ENCODE results near the gene EYS. TPM values are rescaled to one million over a fixed set of nuclear protein-coding genes. Genes with fewer than 3 reads are reported as not detected.
A peak's percentile ranks its signal among the peaks of the same experiment; 100 is the strongest.

EYS gene
- total and polyA plus RNA-seq, 2 experiments from 2014 or later, result 0.04 TPM; not detected in 1

DNA sequence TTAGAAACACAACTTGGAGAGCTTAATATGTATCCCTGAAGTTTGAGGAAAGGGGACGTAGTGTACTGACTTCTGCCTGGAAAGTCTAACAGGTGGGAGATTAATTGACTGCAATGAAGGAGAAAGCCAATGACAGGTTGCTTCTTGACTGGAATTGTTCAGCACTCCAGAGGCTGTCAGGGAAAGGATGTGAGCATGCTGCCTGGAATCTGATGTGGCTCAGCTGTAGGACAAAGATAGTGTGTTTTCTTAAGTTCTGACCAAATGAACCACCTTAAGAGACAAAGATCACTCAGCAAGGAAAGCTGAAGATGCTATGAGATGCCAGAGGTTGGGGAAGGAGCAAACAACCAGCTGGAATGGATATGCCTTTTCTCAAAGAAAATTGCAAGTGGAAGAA is 1885.6 kb downstream of the EYS start:
- H3K4me3 ChIP-seq, result no peak overlapping the region
- no peaks in the 10 kb centered on the region for H3K27me3 ChIP-seq (replicated peaks; ENCODE audit: insufficient read depth)
- 94 to 96% methylated on average over 1 of the region's 1 CpG for WGBS, 2 experiments (ENCODE audit: low coverage in 1 of 2, low lambda C conversion rate in 2 of 2, missing lambda C conversion rate in 2 of 2)
- H2AFZ ChIP-seq, result no peak overlapping the region
- no peak for DNase-seq
- no peaks in the 10 kb centered on the region for H3K79me2 ChIP-seq (ENCODE audit: insufficient read depth)
- no peaks in the 10 kb centered on the region for H3F3A ChIP-seq (ENCODE audit: insufficient read depth)
- in situ Hi-C loops (cut with MboI), result no loop called here
- no peak overlapping the region for H3K4me2 ChIP-seq (ENCODE audit: unreplicated experiment)
- no peaks in the 10 kb centered on the region for H3K4me1 ChIP-seq (ENCODE audit: insufficient read depth)
- H3K9me2 ChIP-seq (ENCODE audit: insufficient read depth), result no peaks in the 10 kb centered on the region
- H3K36me3 ChIP-seq (ENCODE audit: low read depth), result no peaks in the 10 kb centered on the region
- no peak overlapping the region for H3K27ac ChIP-seq
- H3K9me3 ChIP-seq (ENCODE audit: low read depth), result no peaks in the 10 kb centered on the region
- no peaks in the 10 kb centered on the region for H4K20me1 ChIP-seq (ENCODE audit: insufficient read depth)
- no peak overlapping the region for H3K9ac ChIP-seq
- TF ChIP-seq EZH2 (IDR thresholded peaks at IDR 0.05; ENCODE audit: insufficient read depth, poor library complexity, severe bottlenecking) (no peak), EZH2phosphoT487 (IDR thresholded peaks at IDR 0.05; ENCODE audit: insufficient read depth, low read depth) (no peak)

DNA sequence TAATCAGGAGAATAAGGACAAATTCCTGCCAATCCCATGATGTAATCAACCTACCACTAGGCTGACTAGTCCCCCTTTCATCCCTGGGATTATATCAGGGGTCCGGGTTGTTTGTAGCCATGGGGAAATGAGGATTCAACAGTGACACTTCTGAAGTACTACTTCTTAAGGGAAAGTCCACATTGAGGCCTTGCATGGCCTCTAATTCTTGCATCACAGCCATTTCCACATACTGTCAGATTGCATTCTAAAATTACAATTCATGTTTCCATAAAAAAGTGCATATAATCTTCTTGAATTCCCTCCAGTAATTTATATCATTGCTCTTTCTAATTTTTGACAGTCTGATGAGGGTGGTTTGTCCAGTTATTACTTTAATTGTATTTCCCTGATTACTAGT is 1887.2 kb downstream of the EYS start:
- WGBS, 2 experiments (ENCODE audit: low coverage in 1 of 2, low lambda C conversion rate in 2 of 2, missing lambda C conversion rate in 2 of 2), result 93 to 100% methylated on average over 1 of the region's 1 CpG
- H4K20me1 ChIP-seq (ENCODE audit: insufficient read depth), result no peaks in the 10 kb centered on the region
- H3K79me2 ChIP-seq (ENCODE audit: insufficient read depth), result no peaks in the 10 kb centered on the region
- no peak for DNase-seq
- no peaks in the 10 kb centered on the region for H3K9me2 ChIP-seq (ENCODE audit: insufficient read depth)
- TF ChIP-seq EZH2 (IDR thresholded peaks at IDR 0.05; ENCODE audit: insufficient read depth, poor library complexity, severe bottlenecking) (no peak), EZH2phosphoT487 (IDR thresholded peaks at IDR 0.05; ENCODE audit: insufficient read depth, low read depth) (no peak)
- H3K4me2 ChIP-seq (ENCODE audit: unreplicated experiment), result no peak overlapping the region
- H3K4me3 ChIP-seq, result no peak overlapping the region
- H2AFZ ChIP-seq, result no peak overlapping the region
- in situ Hi-C loops (cut with MboI), result no loop called here
- H3K9me3 ChIP-seq (ENCODE audit: low read depth), result no peaks in the 10 kb centered on the region
- no peaks in the 10 kb centered on the region for H3F3A ChIP-seq (ENCODE audit: insufficient read depth)
- H3K27me3 ChIP-seq (replicated peaks; ENCODE audit: insufficient read depth), result no peaks in the 10 kb centered on the region
- H3K36me3 ChIP-seq (ENCODE audit: low read depth), result no peaks in the 10 kb centered on the region
- H3K27ac ChIP-seq, result no peak overlapping the region
- H3K4me1 ChIP-seq (ENCODE audit: insufficient read depth), result no peaks in the 10 kb centered on the region
- H3K9ac ChIP-seq, result no peak overlapping the region

DNA sequence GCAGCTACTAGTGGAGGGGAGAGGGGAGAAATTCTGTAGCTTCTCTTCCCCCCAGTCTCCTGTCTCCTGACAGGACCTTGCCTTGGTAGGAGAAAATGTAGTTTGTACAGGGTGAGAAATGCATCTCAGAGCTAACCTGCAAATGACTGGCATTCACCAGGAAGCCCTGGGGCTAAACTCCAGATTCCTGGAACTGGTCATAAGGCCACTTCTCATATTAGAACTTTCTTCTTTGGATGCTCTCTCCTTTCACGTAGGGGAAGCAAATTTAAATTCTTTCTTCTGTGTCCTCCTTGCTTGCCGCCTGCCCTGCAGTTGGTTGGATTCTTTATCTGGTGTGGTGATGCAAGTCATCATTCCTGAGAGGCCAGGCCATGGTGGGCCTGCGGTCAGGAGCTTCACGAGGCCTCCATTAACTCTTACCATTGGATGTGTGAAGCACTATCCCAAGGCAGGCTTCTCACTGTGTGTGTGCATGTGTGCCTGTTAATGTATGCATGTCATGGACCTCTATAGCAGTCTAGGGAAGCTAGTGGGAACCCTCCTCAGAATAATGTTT is 1889.5 kb downstream of the EYS start:
- Histone ChIP-seq H3K4me2 (ENCODE audit: unreplicated experiment) (no peak overlapping the region), H2AFZ (no peak overlapping the region), H3K27ac (no peak overlapping the region), H3F3A (ENCODE audit: insufficient read depth) (no peaks in the 10 kb centered on the region), H3K36me3 (ENCODE audit: low read depth) (no peaks in the 10 kb centered on the region), H3K9me2 (ENCODE audit: insufficient read depth) (no peaks in the 10 kb centered on the region), H3K9me3 (ENCODE audit: low read depth) (no peaks in the 10 kb centered on the region), H3K9ac (no peak overlapping the region), H3K79me2 (ENCODE audit: insufficient read depth) (no peaks in the 10 kb centered on the region), H3K4me3 (no peak overlapping the region), H3K4me1 (ENCODE audit: insufficient read depth) (no peaks in the 10 kb centered on the region), H4K20me1 (ENCODE audit: insufficient read depth) (no peaks in the 10 kb centered on the region), H3K27me3 (replicated peaks; ENCODE audit: insufficient read depth) (no peaks in the 10 kb centered on the region)
- in situ Hi-C loops (cut with MboI), result no loop called here
- no peak for TF ChIP-seq EZH2phosphoT487 (IDR thresholded peaks at IDR 0.05; ENCODE audit: insufficient read depth, low read depth)
- TF ChIP-seq EZH2 (IDR thresholded peaks at IDR 0.05; ENCODE audit: insufficient read depth, poor library complexity, severe bottlenecking), result no peak
- WGBS, 2 experiments (ENCODE audit: low coverage in 1 of 2, low lambda C conversion rate in 2 of 2, missing lambda C conversion rate in 2 of 2), result 79 to 82% methylated on average over 4 of the region's 4 CpGs
- DNase-seq, result no peak

DNA sequence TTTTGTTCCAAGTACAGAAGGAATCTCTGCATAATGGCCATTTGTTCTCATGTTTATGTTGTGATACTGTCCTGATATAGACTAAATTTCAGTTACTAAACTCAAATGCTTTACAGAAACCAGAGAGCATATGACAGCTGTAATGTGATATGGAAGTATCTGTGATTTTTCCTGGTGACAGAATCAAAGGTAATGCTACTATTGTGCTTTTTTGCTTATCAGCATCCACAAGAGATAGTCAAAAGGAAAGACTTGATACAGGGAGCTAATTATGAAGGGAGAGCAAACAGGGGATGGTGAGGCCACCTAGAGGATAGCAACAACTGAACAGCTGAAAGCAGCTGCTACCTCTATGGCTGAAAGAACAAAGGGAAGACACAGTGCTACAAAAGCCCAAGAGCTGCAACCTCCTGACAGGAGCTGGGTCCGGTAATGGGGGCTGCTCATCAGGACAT is 1890.0 kb downstream of the EYS start:
- no peaks in the 10 kb centered on the region for H3K9me3 ChIP-seq (ENCODE audit: low read depth)
- H3K4me3 ChIP-seq, result no peak overlapping the region
- no peaks in the 10 kb centered on the region for H3K9me2 ChIP-seq (ENCODE audit: insufficient read depth)
- no peaks in the 10 kb centered on the region for H3K27me3 ChIP-seq (replicated peaks; ENCODE audit: insufficient read depth)
- H3K9ac ChIP-seq, result no peak overlapping the region
- no peak overlapping the region for H3K4me2 ChIP-seq (ENCODE audit: unreplicated experiment)
- no peak overlapping the region for H3K27ac ChIP-seq
- in situ Hi-C loops (cut with MboI), result no loop called here
- WGBS, 2 experiments (ENCODE audit: low coverage in 1 of 2, low lambda C conversion rate in 2 of 2, missing lambda C conversion rate in 2 of 2), result 43 to 64% methylated on average over 1 of the region's 1 CpG
- no peaks in the 10 kb centered on the region for H3K36me3 ChIP-seq (ENCODE audit: low read depth)
- no peak overlapping the region for H2AFZ ChIP-seq
- H4K20me1 ChIP-seq (ENCODE audit: insufficient read depth), result no peaks in the 10 kb centered on the region
- no peaks in the 10 kb centered on the region for H3K79me2 ChIP-seq (ENCODE audit: insufficient read depth)
- no peaks in the 10 kb centered on the region for H3K4me1 ChIP-seq (ENCODE audit: insufficient read depth)
- H3F3A ChIP-seq (ENCODE audit: insufficient read depth), result no peaks in the 10 kb centered on the region
- no peak for TF ChIP-seq EZH2phosphoT487 (IDR thresholded peaks at IDR 0.05; ENCODE audit: insufficient read depth, low read depth)
- DNase-seq, result peak; percentile 26

Data from GM23248 (cell line).